NOMO-1 (cell line): ENCODE results near the gene RTN4.
"Not testable (repeated sequence)": the region's sequence is repeated elsewhere in the genome, so short reads cannot be mapped to it uniquely, and the experiment has no call there.

Experiments used
- DNase-seq, 2 experiments: peaks; one replicate each; lab custom pipeline; 2025; ENCODE audit not compliant: unreplicated experiment in 2 of 2; lab: John Stamatoyannopoulos, UW

RTN4 gene

GRCh38 chr2:55050100-55050994, at the start of gene RTN4:
Gene RTN4, minus strand, starts transcription at chr2:55050451. Its CDS starts 151 bp downstream, at chr2:55050300.
- peak; percentile 98 to 99 for DNase-seq

GRCh38 chr2:55099493-55099877, 49.2 kb upstream of the RTN4 start:
- DNase-seq, result no peak

GRCh38 chr2:55097461-55098410, 47.5 kb upstream of the RTN4 start:
- no peak for DNase-seq

GRCh38 chr2:55097082-55097460, 46.8 kb upstream of the RTN4 start:
- DNase-seq, result no peak

- DNase-seq, result no peak
Measured at GRCh38 chr2:55096586-55096985, 46.3 kb upstream of the RTN4 start.

- peak; percentile 36 to 73 for DNase-seq
Measured at GRCh38 chr2:55093381-55093780, 43.1 kb upstream of the RTN4 start.

GRCh38 chr2:55092439-55092838, 42.2 kb upstream of the RTN4 start:
- DNase-seq, result no peak

GRCh38 chr2:55091681-55092080, 41.4 kb upstream of the RTN4 start:
- not testable (repeated sequence) for DNase-seq

- DNase-seq, result peak in 1 of 2 experiments; percentile 17
Measured at GRCh38 chr2:55090702-55091101, 40.5 kb upstream of the RTN4 start.

- DNase-seq, result no peak
Measured at GRCh38 chr2:55089726-55090125, 39.5 kb upstream of the RTN4 start.

GRCh38 chr2:55088400-55088799, 38.1 kb upstream of the RTN4 start:
- no peak for DNase-seq

- DNase-seq, result no peak
Measured at GRCh38 chr2:55087936-55088335, 37.7 kb upstream of the RTN4 start.

GRCh38 chr2:55087501-55087900, 37.2 kb upstream of the RTN4 start:
- DNase-seq, result no peak

- DNase-seq, result no peak
Measured at GRCh38 chr2:55085113-55086040, 35.1 kb upstream of the RTN4 start.

- no peak for DNase-seq
Measured at GRCh38 chr2:55084641-55085040, 34.4 kb upstream of the RTN4 start.

- DNase-seq, result no peak
Measured at GRCh38 chr2:55080204-55080738, 30.0 kb upstream of the RTN4 start.

- DNase-seq, result no peak
Measured at GRCh38 chr2:55078956-55079355, 28.7 kb upstream of the RTN4 start.

GRCh38 chr2:55076721-55077120, 26.5 kb upstream of the RTN4 start:
- DNase-seq, result no peak

- DNase-seq, result not testable (repeated sequence)
Measured at GRCh38 chr2:55076019-55076418, 25.8 kb upstream of the RTN4 start.
